Transverse colon (tissue), 4 donors: ENCODE measurements around the gene LNX1. TPM values are rescaled to one million over a fixed set of nuclear protein-coding genes. Genes with fewer than 3 reads are reported as not detected.

Experiments
- DNase-seq: peaks from one replicate; pipeline ENCODE4 v3.0.0-alpha.2; 2019
- H3K27ac ChIP-seq, 4 donors: fragments of 200-600 bp; sonication (generic); 2 replicates each; pipeline ENCODE4 v1.5.1; 2016 to 2018; ENCODE audit warnings: inconsistent platforms in 4 of 4
- H3K27me3 ChIP-seq: fragments of 200-600 bp; sonication (generic); 2 replicates; pipeline ENCODE4 v1.5.1; 2017; ENCODE audit warnings: inconsistent platforms
- H3K36me3 ChIP-seq, 4 donors: fragments of 200-600 bp; sonication (generic); 2 replicates each; pipeline ENCODE4 v1.5.1; 2017 to 2019; ENCODE audit warnings: inconsistent platforms in 4 of 4
- H3K4me1 ChIP-seq, 4 donors: fragments of 200-600 bp; sonication (generic); 2 replicates each; pipeline ENCODE4 v1.5.1; 2017 to 2020; ENCODE audit warnings: inconsistent platforms in 4 of 4
- H3K4me3 ChIP-seq, 4 donors: fragments of 200-600 bp; sonication (generic); 1 replicate in 1 of 4; 2 replicates in 3 of 4; pipeline versions ENCODE4 v1.5.1 to v1.6.1; 2017 to 2019; ENCODE audit warnings: inconsistent platforms in 4 of 4
- H3K9me3 ChIP-seq, 2 donors: fragments of 200-600 bp; sonication (generic); 2 replicates each; pipeline ENCODE4 v1.5.1; 2017 to 2019; ENCODE audit warnings: inconsistent platforms in 2 of 2
- CTCF ChIP-seq, 5 experiments: fragments of 200-600 bp in 3 of 5; fragments of 450-650 bp in 2 of 5; sonication (generic) in 3 of 5; IDR thresholded peaks; 1 replicate in 2 of 5; 2 replicates in 3 of 5; pipeline ENCODE4 v1.5.1; 2016 to 2017; ENCODE audit warnings: antibody characterized with exemption in 5 of 5, inconsistent platforms in 3 of 5, mild to moderate bottlenecking in 2 of 5, moderate library complexity in 1 of 5
- EP300 ChIP-seq: sonication (generic); formaldehyde crosslinking; IDR thresholded peaks from one replicate; pipeline ENCODE4 v1.6.1; 2017; ENCODE audit warnings: antibody characterized with exemption, low read depth
- POLR2A ChIP-seq: fragments of 450-650 bp; IDR thresholded peaks from one replicate; pipeline ENCODE4 v1.6.1; 2016; ENCODE audit warnings: antibody characterized with exemption, mild to moderate bottlenecking, moderate library complexity
- POLR2AphosphoS5 ChIP-seq, 3 donors: sonication (generic); formaldehyde crosslinking; IDR thresholded peaks; one replicate each; pipeline ENCODE4 v1.6.1; 2016; ENCODE audit warnings: antibody characterized with exemption in 3 of 3
- WGBS, 2 donors: methylation state at CpG; one replicate each; pipeline ENCODE4 v1.1.5; 2018; ENCODE audit warnings: low coverage in 1 of 2; 5-methylcytosine and 5-hydroxymethylcytosine counted together
- in situ Hi-C, 4 donors: fragments of 200-750 bp; cut with MboI; loops; one replicate each; pipeline versions ENCODE4 v1.15.0 to v1.15.1; 2017; ENCODE audit warnings: low sequenced_read_pairs in 3 of 4, low pct_ligation_motif_present in 1 of 4, low pct_unique_long_range_greater_than_20kb in 1 of 4
- intact Hi-C: fragments of 100-400 bp; cut with DNase I; formaldehyde crosslinking; loops from one replicate; pipeline ENCODE4 v1.15.1; 2023; ENCODE audit warnings: low total_unique reads
- total RNA-seq, 4 donors: library from RNA; depleted of rRNA; stranded (reverse); fragments of >200 nt; gene quantifications; one replicate each; pipeline ENCODE4 v1.1.0, GENCODE V29; 2016

Gene LNX1
- total RNA-seq, 4 donors from 2014 or later, result 2.6 to 35.5 (median 18.1) TPM

- Histone ChIP-seq H3K9me3 (no peaks in the 10 kb centered on the region), H3K27ac (no peak overlapping the region), H3K4me1 (peaks cover 0 to 19% (median 11%) of the 10 kb centered on the region in 4 donors), H3K27me3 (no peaks in the 10 kb centered on the region), H3K4me3 (no peak overlapping the region), H3K36me3 (no peaks in the 10 kb centered on the region)
- in situ Hi-C loops, result no loop called here
- no peak for DNase-seq
- intact Hi-C loops, result no loop called here
- WGBS, 2 donors, result 90 to 91% methylated on average over 3 of the region's 3 CpGs
- TF ChIP-seq POLR2AphosphoS5 (IDR thresholded peaks at IDR 0.05), result no peak
- TF ChIP-seq POLR2A, result no peak
- TF ChIP-seq CTCF (IDR thresholded peaks at IDR 0.05), result no peak
- no peak for TF ChIP-seq EP300
These were observed 7.8 kb downstream of the LNX1 start for GRCh38 chr4:53583513-53583912.

GRCh38 chr4:53582194-53582593 lies 9.1 kb downstream of the LNX1 start:
- 53 to 58% methylated on average over 4 of the region's 4 CpGs for WGBS, 2 donors
- in situ Hi-C loops, result no loop called here

GRCh38 chr4:53580274-53580673 lies 11.0 kb downstream of the LNX1 start:
- in situ Hi-C loops (no loop called here), intact Hi-C loops (no loop called here)
- WGBS, 2 donors, result 87 to 97% methylated on average over 3 of the region's 3 CpGs
- no peaks in the 10 kb centered on the region for H3K9me3 ChIP-seq
- no peak for DNase-seq
- TF ChIP-seq CTCF (IDR thresholded peaks at IDR 0.05), result no peak
- TF ChIP-seq POLR2A, result no peak
- no peak for TF ChIP-seq POLR2AphosphoS5 (IDR thresholded peaks at IDR 0.05)
- TF ChIP-seq EP300, result no peak
- H3K36me3 ChIP-seq, result no peaks in the 10 kb centered on the region
- H3K27ac ChIP-seq, result no peak overlapping the region
- H3K4me1 ChIP-seq, result peaks cover 5 to 17% (median 11%) of the 10 kb centered on the region in 4 donors
- no peak overlapping the region for H3K4me3 ChIP-seq
- no peaks in the 10 kb centered on the region for H3K27me3 ChIP-seq

More at GRCh38 chr4:53582194-53582593, 9.1 kb downstream of the LNX1 start:
- no peak for DNase-seq
- intact Hi-C loops, result no loop called here
- peaks cover under 1 to 12% (median 7%) of the 10 kb centered on the region in 4 donors for H3K4me1 ChIP-seq
- no peaks in the 10 kb centered on the region for H3K27me3 ChIP-seq
- no peak for TF ChIP-seq POLR2A
- TF ChIP-seq CTCF (IDR thresholded peaks at IDR 0.05), result no peak
- no peak for TF ChIP-seq POLR2AphosphoS5 (IDR thresholded peaks at IDR 0.05)
- TF ChIP-seq EP300, result no peak
- no peak overlapping the region for H3K27ac ChIP-seq
- H3K4me3 ChIP-seq, result no peak overlapping the region
- H3K9me3 ChIP-seq, result no peaks in the 10 kb centered on the region
- H3K36me3 ChIP-seq, result no peaks in the 10 kb centered on the region

- Histone ChIP-seq H3K36me3 (no peaks in the 10 kb centered on the region), H3K27ac (no peak overlapping the region), H3K27me3 (no peaks in the 10 kb centered on the region), H3K4me1 (peaks cover 5 to 17% (median 11%) of the 10 kb centered on the region in 4 donors), H3K9me3 (no peaks in the 10 kb centered on the region), H3K4me3 (no peak overlapping the region)
- TF ChIP-seq POLR2A (no peak), EP300 (no peak), CTCF (IDR thresholded peaks at IDR 0.05) (no peak), POLR2AphosphoS5 (IDR thresholded peaks at IDR 0.05) (no peak)
- in situ Hi-C loops (no loop called here), intact Hi-C loops (no loop called here)
- 78 to 85% methylated on average over 3 of the region's 3 CpGs for WGBS, 2 donors
- no peak for DNase-seq
These were observed 11.5 kb downstream of the LNX1 start for GRCh38 chr4:53579826-53580225.
